HCT116 (cell line): ENCODE measurements around the gene CISH. TPM values are rescaled to one million over a fixed set of nuclear protein-coding genes. Genes with fewer than 3 reads are reported as not detected.
A peak's percentile ranks its signal among the peaks of the same experiment; 100 is the strongest.

Source experiments
- ATAC-seq: fragments of 200-7000 bp; cut with Tn5 transposase; 2 replicates; pipeline ENCODE4 v1.9.1; 2020; ENCODE audit warnings: mild to moderate bottlenecking, moderate library complexity
- BruUV-seq: library from RNA; stranded (reverse); fragments of 400-500 nt; replicated peaks from 2 replicates; lab custom pipeline; 2021; lab: Mats Ljungman, UMichigan
- CTCF ChIA-PET: fragments of 300-600 bp; sonication (Branson Sonifier 250); formaldehyde crosslinking; loops from one replicate; lab custom pipeline; 2021; ENCODE audit warnings: antibody characterized with exemption; lab: Charles Lee
- POLR2A ChIA-PET: fragments of 300-600, 350-600 bp; sonication (Branson Sonifier 250); formaldehyde crosslinking; loops from one replicate; lab custom pipeline; 2021; ENCODE audit warnings: antibody characterized with exemption; lab: Charles Lee
- RAD21 ChIA-PET, 2 experiments: fragments of 300-600 bp; sonication (Branson Sonifier 250); formaldehyde crosslinking; loops; one replicate each; lab custom pipeline; 2023; ENCODE audit warnings: low total read pairs in 2 of 2; ENCODE audit not compliant: uncharacterized antibody in 2 of 2, unreplicated experiment in 2 of 2, low non-redundant PET in 1 of 2; lab: Charles Lee
- DNase-seq: peaks from one replicate; pipeline ENCODE4 v3.0.0-alpha.2; 2010; ENCODE audit warnings: low read depth, low spot score
- H2AFZ ChIP-seq: fragments of 200-600 bp; shearing (Covaris generic), sonication (generic); 2 replicates; pipeline ENCODE4 v1.6.1; 2017; ENCODE audit warnings: low read depth, mixed run types, mixed read lengths, antibody characterized with exemption, low read length; ENCODE audit not compliant: poor library complexity, severe bottlenecking
- H3K27ac ChIP-seq: 2 replicates; pipeline ENCODE4 v1.5.1; 2012; ENCODE audit warnings: low read depth, low read length
- H3K27me3 ChIP-seq: fragments of 200-600 bp; sonication (generic); 2 replicates; pipeline ENCODE4 v1.6.1; 2016; ENCODE audit warnings: mixed run types, low read length, mixed read lengths; ENCODE audit not compliant: insufficient read depth
- H3K36me3 ChIP-seq, 2 experiments: fragments of 200-500 bp in 1 of 2; fragments of 200-600 bp in 1 of 2; sonication (Bioruptor generic) in 1 of 2; sonication (generic) in 1 of 2; 2 replicates each; pipeline versions ENCODE4 v1.5.1 to v1.6.1; 2014 to 2016; ENCODE audit warnings: low read length in 2 of 2, inconsistent platforms in 1 of 2, mixed read lengths in 1 of 2, mixed run types in 1 of 2; ENCODE audit not compliant: insufficient read depth in 2 of 2, control insufficient read depth in 1 of 2
- H3K4me1 ChIP-seq, 2 experiments: fragments of 200-600 bp in 1 of 2; sonication (generic) in 1 of 2; 2 replicates each; pipeline versions ENCODE4 v1.5.1 to v1.6.1; 2012 to 2017; ENCODE audit warnings: low read length in 2 of 2, inconsistent platforms in 1 of 2, mild to moderate bottlenecking in 1 of 2, mixed read lengths in 1 of 2, mixed run types in 1 of 2, moderate library complexity in 1 of 2; ENCODE audit not compliant: insufficient read depth in 2 of 2, control insufficient read depth in 1 of 2
- H3K4me2 ChIP-seq: fragments of 200-600 bp; sonication (generic); 2 replicates; pipeline ENCODE4 v1.6.1; 2017; ENCODE audit warnings: mixed run types, low read length, mixed read lengths
- H3K4me3 ChIP-seq, 2 experiments: fragments of 200-600 bp in 1 of 2; sonication (generic) in 1 of 2; replicated peaks in 1 of 2; 2 replicates each; pipeline ENCODE4 v1.5.1; 2011 to 2016; ENCODE audit warnings: low read length in 2 of 2, control low read depth in 1 of 2, low read depth in 1 of 2, mild to moderate bottlenecking in 1 of 2, mixed read lengths in 1 of 2, mixed run types in 1 of 2
- H3K79me2 ChIP-seq: fragments of 200-600 bp; sonication (generic); 2 replicates; pipeline ENCODE4 v1.6.1; 2017; ENCODE audit warnings: mild to moderate bottlenecking, mixed run types, low read length, moderate library complexity, mixed read lengths; ENCODE audit not compliant: insufficient read depth
- H3K9ac ChIP-seq: fragments of 200-600 bp; sonication (generic); 2 replicates; pipeline ENCODE4 v1.6.1; 2016; ENCODE audit warnings: low read length, mixed read lengths
- H3K9me2 ChIP-seq: fragments of 200-600 bp; sonication (generic), shearing (Covaris generic); 2 replicates; pipeline ENCODE4 v1.6.1; 2017; ENCODE audit warnings: mixed run types, mild to moderate bottlenecking, moderate library complexity; ENCODE audit not compliant: insufficient read depth
- H3K9me3 ChIP-seq, 2 experiments: fragments of 200-500 bp in 1 of 2; fragments of 200-600 bp in 1 of 2; sonication (Bioruptor generic) in 1 of 2; sonication (generic) in 1 of 2; 2 replicates each; pipeline ENCODE4 v1.6.1; 2014 to 2017; ENCODE audit warnings: low read length in 2 of 2, mixed read lengths in 2 of 2, inconsistent platforms in 1 of 2, low read depth in 1 of 2, mild to moderate bottlenecking in 1 of 2, mixed run types in 1 of 2, moderate library complexity in 1 of 2; ENCODE audit not compliant: control insufficient read depth in 1 of 2, insufficient read depth in 1 of 2
- H4K20me1 ChIP-seq: fragments of 200-600 bp; sonication (generic), shearing (Covaris generic); 2 replicates; pipeline ENCODE4 v1.6.1; 2017; ENCODE audit warnings: mixed run types, mild to moderate bottlenecking, moderate library complexity; ENCODE audit not compliant: insufficient read depth
- ATF3 ChIP-seq: IDR thresholded peaks from 2 replicates; pipeline ENCODE4 v1.6.1; 2012
- CBX3 ChIP-seq: IDR thresholded peaks from 2 replicates; pipeline ENCODE4 v1.6.1; 2012; ENCODE audit warnings: low read depth
- ELF1 ChIP-seq: IDR thresholded peaks from 2 replicates; pipeline ENCODE4 v1.6.1; 2012; ENCODE audit warnings: low read depth, borderline replicate concordance
- FOSL1 ChIP-seq: IDR thresholded peaks from 2 replicates; pipeline ENCODE4 v1.6.1; 2012; ENCODE audit warnings: low read depth
- JUND ChIP-seq: IDR thresholded peaks from 2 replicates; pipeline ENCODE4 v1.6.1; 2012
- POLR2A ChIP-seq: IDR thresholded peaks from 2 replicates; pipeline ENCODE4 v1.7.0; 2011; ENCODE audit warnings: borderline replicate concordance; ENCODE audit not compliant: insufficient read depth, insufficient read length; ENCODE audit errors: extremely low read depth
- RAD21 ChIP-seq: IDR thresholded peaks from 2 replicates; pipeline ENCODE4 v1.6.1; 2012; ENCODE audit warnings: low read depth, mild to moderate bottlenecking
- REST ChIP-seq: IDR thresholded peaks from 2 replicates; pipeline ENCODE4 v1.6.1; 2012; ENCODE audit warnings: low read depth
- SIN3A ChIP-seq: IDR thresholded peaks from 2 replicates; pipeline ENCODE4 v1.6.1; 2012; ENCODE audit warnings: low read depth
- ZFX ChIP-seq: fragments of 450-650 bp; IDR thresholded peaks from 2 replicates; pipeline ENCODE4 v1.6.1; 2017
- ZNF274 ChIP-seq: fragments of 200-500 bp; sonication (Bioruptor generic); IDR thresholded peaks from 2 replicates; pipeline ENCODE4 v1.6.1; 2014; ENCODE audit warnings: mild to moderate bottlenecking, low read depth, low read length, inconsistent platforms
- intact Hi-C: fragments of 100-400 bp; cut with micrococcal nuclease; formaldehyde crosslinking; loops from 2 replicates; pipeline ENCODE4 v1.10.0; 2022
- total RNA-seq: library from RNA; stranded (reverse); gene quantifications from one replicate; pipeline ENCODE4 v1.2.1, GENCODE V29; 2021; ENCODE audit not compliant: unreplicated experiment

CISH gene
- total RNA-seq, 1 experiment from 2014 or later, result 4.5 TPM

GRCh38 chr3:50580683-50581458, 30.7 kb downstream of the CISH start:
- no peaks in the 10 kb centered on the region for H3K9me3 ChIP-seq
- ATAC-seq (peak; percentile 31; the same call in 1 of the 2 replicates), DNase-seq (no peak)
- CTCF ChIA-PET, result no interaction called here
- no peaks in the 10 kb centered on the region for H3K9me2 ChIP-seq
- no peaks in the 10 kb centered on the region for H3K4me1 ChIP-seq
- no peak overlapping the region for H2AFZ ChIP-seq
- H3K4me2 ChIP-seq, result no peak overlapping the region
- no peak overlapping the region for H3K4me3 ChIP-seq
- POLR2A ChIA-PET, result no interaction called here
- intact Hi-C loops, result no loop called here
- no peaks in the 10 kb centered on the region for H3K27me3 ChIP-seq
- RAD21 ChIA-PET, result no interaction called here
- no peaks in the 10 kb centered on the region for H3K79me2 ChIP-seq
- no TSS peak for BruUV-seq
- no peak for TF ChIP-seq FOSL1
- TF ChIP-seq ATF3, result no peak
- no peak for TF ChIP-seq RAD21
- no peak for TF ChIP-seq JUND
- TF ChIP-seq ZFX, result no peak
- TF ChIP-seq SIN3A, result no peak
- TF ChIP-seq ZNF274, result no peak
- no peak for TF ChIP-seq ELF1
- TF ChIP-seq POLR2A, result no peak
- TF ChIP-seq CBX3, result no peak
- no peak overlapping the region for H3K9ac ChIP-seq
- 0 out of 4 replicates have a peak, but pooled peaks cover 0 to 3% of the 10 kb centered on the region in 2 experiments for H3K36me3 ChIP-seq
- no peak overlapping the region for H3K27ac ChIP-seq
- no peaks in the 10 kb centered on the region for H4K20me1 ChIP-seq

GRCh38 chr3:50577348-50577747, 34.2 kb downstream of the CISH start:
- TF ChIP-seq ELF1 (no peak), REST (no peak)
- Histone ChIP-seq H3K4me1 (no peaks in the 10 kb centered on the region), H3K27me3 (no peaks in the 10 kb centered on the region), H3K4me3 (no peak overlapping the region), H3K9ac (no peak overlapping the region), H4K20me1 (no peaks in the 10 kb centered on the region), H3K27ac (no peak overlapping the region), H3K36me3 (peaks cover 0 to 3% of the 10 kb centered on the region in 2 experiments; a peak in 1 of 4 replicates), H3K9me2 (no peaks in the 10 kb centered on the region), H3K9me3 (no peaks in the 10 kb centered on the region), H2AFZ (no peak overlapping the region), H3K79me2 (no peaks in the 10 kb centered on the region), H3K4me2 (no peak overlapping the region)
- BruUV-seq, result no TSS peak
- ChIA-PET CTCF (no interaction called here), POLR2A (no interaction called here), RAD21 (no interaction called here)
- intact Hi-C loops, result no loop called here
- ATAC-seq (no peak), DNase-seq (no peak)
